Measurements from ENCODE around the gene ESRRG.
A peak's percentile ranks its signal among the peaks of the same experiment; 100 is the strongest.
"Not testable (repeated sequence)": the region's sequence is repeated elsewhere in the genome, so short reads cannot be mapped to it uniquely, and the experiment has no call there.

ESRRG gene

DNA sequence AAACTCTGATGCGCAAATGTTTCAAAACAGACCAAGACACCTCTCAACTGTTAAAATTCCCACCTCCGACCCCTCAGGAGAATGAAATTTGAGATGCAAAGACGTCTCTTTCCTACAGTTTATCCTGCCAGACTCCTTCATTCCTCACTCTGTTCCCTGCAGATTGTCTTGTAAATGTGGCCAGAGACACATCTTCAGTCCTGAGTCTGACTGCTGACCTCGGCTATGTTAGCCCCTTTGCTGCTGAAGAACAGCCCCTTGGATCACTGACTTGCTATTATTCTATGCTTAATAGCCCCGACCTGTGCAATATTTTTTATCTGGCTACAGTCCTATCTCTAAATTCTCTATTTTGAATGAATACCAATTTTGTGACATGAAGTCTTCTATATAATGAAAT, 16.6 kb upstream of the ESRRG start:
- no peaks in the 10 kb centered on the region for H3K36me3 ChIP-seq (ENCODE audit: insufficient read depth, low read length)
- H3K4me1 ChIP-seq (ENCODE audit: insufficient read depth, low read length): no peaks in the 10 kb centered on the region
- no peak overlapping the region for H3K27ac ChIP-seq (ENCODE audit: low read depth, low read length)
- H3K4me3 ChIP-seq (ENCODE audit: low read depth in 1 of 2, low read length in 2 of 2): no peak overlapping the region
- H3K27me3 ChIP-seq (ENCODE audit: control insufficient read depth in 1 of 2, insufficient read depth in 2 of 2, low read length in 2 of 2): no peaks in the 10 kb centered on the region
- no peaks in the 10 kb centered on the region for H3K9me3 ChIP-seq (ENCODE audit: low read length)
- H3K9ac ChIP-seq (ENCODE audit: low read length): no peak overlapping the region

DNA sequence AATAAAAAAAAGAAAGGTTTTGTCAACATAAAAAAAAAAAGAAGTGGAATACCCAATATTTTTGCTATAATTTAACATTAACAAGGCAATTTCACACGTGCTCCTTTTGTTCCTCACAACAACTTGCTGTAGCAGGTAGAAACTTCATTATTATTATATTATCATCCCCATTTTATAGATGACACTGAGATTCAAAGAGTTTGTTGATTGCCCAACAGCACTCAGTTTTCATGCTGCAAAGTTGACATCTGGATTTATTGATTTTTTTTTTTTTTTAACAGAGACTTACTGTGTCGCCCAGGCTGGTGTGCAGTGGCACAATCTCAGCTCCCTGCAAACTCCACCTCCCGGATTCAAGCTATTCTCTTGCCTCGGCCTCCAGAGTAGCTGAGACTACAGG, 8.9 kb upstream of the ESRRG start:
- Histone ChIP-seq H3K9me3 (ENCODE audit: low read length) (no peaks in the 10 kb centered on the region), H3K4me1 (ENCODE audit: insufficient read depth, low read length) (no peaks in the 10 kb centered on the region), H3K4me3 (ENCODE audit: low read depth in 1 of 2, low read length in 2 of 2) (no peak overlapping the region), H3K36me3 (ENCODE audit: insufficient read depth, low read length) (no peaks in the 10 kb centered on the region), H3K9ac (ENCODE audit: low read length) (no peak overlapping the region), H3K27me3 (ENCODE audit: control insufficient read depth in 1 of 2, insufficient read depth in 2 of 2, low read length in 2 of 2) (no peaks in the 10 kb centered on the region), H3K27ac (ENCODE audit: low read depth, low read length) (no peak overlapping the region)

DNA sequence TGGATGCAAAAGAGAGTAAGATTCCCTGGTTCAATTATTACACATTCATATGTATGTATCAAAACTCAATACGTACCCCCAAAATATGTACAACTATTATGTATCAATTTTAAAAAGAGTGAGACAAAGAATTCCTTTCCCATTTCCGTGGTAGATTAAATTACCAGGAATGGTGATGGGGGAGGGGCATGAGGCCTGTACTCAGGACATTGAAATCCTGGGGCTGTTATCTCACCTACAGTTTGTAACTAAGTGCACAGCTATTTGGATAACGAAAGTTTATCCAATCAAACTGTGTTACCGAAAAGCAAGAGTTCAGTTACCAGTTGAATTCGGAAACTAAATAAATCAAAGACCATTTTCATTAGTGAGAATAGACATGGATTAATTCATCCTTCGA, 8.3 kb upstream of the ESRRG start:
- H3K9ac ChIP-seq (ENCODE audit: low read length): no peak overlapping the region
- H3K36me3 ChIP-seq (ENCODE audit: insufficient read depth, low read length): no peaks in the 10 kb centered on the region

DNA sequence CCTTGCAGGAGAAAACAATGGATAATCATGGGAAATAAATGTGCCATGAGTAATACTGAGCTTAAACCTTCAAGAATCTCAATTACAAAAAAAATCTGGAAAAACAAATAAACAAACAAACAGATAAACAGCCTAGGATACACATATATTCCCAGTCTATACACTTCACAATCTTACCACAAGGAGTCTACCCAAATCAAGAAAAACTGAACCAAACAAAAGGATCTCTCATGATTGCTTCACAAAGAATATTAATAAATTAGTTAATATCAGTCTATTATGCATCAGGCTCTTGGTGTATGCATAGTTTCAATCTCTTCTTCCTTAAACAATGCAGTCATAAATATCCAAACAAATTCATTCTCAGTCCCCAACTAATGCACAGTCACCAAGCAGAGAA, 3.2 kb upstream of the ESRRG start:
- Histone ChIP-seq H3K4me3 (ENCODE audit: low read depth in 1 of 2, low read length in 2 of 2) (no peak overlapping the region), H3K27ac (ENCODE audit: low read depth, low read length) (no peak overlapping the region)

More for the DNA sequence above, 8.3 kb upstream of the ESRRG start:
- Histone ChIP-seq H3K9me3 (ENCODE audit: low read length) (no peaks in the 10 kb centered on the region), H3K4me3 (ENCODE audit: low read depth in 1 of 2, low read length in 2 of 2) (no peak overlapping the region), H3K27me3 (ENCODE audit: control insufficient read depth in 1 of 2, insufficient read depth in 2 of 2, low read length in 2 of 2) (no peaks in the 10 kb centered on the region), H3K4me1 (ENCODE audit: insufficient read depth, low read length) (no peaks in the 10 kb centered on the region), H3K27ac (ENCODE audit: low read depth, low read length) (no peak overlapping the region)

DNA sequence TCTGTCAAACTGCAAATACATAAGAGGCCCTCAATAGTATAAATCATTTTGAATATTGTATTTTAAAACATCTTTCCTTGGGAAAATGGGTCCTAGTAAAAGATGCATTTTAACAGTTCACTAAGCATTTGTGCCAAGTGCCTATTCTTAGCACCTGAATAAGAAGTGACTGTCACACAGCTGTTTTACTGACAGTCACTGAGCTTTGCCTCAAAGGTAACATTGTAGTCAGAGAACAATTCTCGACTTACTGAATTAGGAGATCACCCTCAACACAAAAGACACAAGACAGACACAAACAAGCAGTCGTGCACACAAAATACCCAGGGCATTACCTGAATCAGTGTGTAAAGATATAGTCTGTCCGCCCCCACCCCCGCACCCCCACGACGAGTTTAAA, 408 bp downstream of the ESRRG start:
- Histone ChIP-seq H3K4me3 (ENCODE audit: low read depth in 1 of 2, low read length in 2 of 2) (peak overlapping the region; percentile 58 to 79), H3K4me1 (ENCODE audit: insufficient read depth, low read length) (no peaks in the 10 kb centered on the region), H3K9ac (ENCODE audit: low read length) (no peak overlapping the region), H3K27ac (ENCODE audit: low read depth, low read length) (no peak overlapping the region), H3K9me3 (ENCODE audit: low read length) (no peaks in the 10 kb centered on the region), H3K27me3 (ENCODE audit: control insufficient read depth in 1 of 2, insufficient read depth in 2 of 2, low read length in 2 of 2) (no peaks in the 10 kb centered on the region), H3K36me3 (ENCODE audit: insufficient read depth, low read length) (no peaks in the 10 kb centered on the region)

More for the DNA sequence above, 3.2 kb upstream of the ESRRG start:
- no peak overlapping the region for H3K9ac ChIP-seq (ENCODE audit: low read length)
- H3K9me3 ChIP-seq (ENCODE audit: low read length): no peaks in the 10 kb centered on the region
- H3K4me1 ChIP-seq (ENCODE audit: insufficient read depth, low read length): no peaks in the 10 kb centered on the region
- H3K27me3 ChIP-seq (ENCODE audit: control insufficient read depth in 1 of 2, insufficient read depth in 2 of 2, low read length in 2 of 2): no peaks in the 10 kb centered on the region
- H3K36me3 ChIP-seq (ENCODE audit: insufficient read depth, low read length): no peaks in the 10 kb centered on the region

DNA sequence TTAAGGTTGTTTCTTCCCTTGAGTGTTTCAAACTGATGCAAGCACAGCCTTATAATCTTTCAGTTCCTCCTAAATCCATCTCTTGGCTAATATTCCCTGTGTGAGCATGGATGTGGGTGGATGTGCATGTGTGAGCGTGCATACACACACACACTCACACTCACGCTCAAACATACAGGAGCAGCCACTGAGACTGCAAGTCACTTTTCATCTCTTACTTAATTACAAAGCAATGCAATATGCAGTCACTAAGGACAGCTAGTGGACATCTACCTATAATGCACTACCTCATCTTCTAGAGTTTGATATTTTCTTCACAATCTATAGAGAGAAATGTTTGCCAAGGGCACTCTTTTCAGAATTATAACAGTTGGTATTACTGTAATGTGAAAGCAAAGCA, 1.4 kb downstream of the ESRRG start:
- no peaks in the 10 kb centered on the region for H3K36me3 ChIP-seq (ENCODE audit: insufficient read depth, low read length)
- H3K4me1 ChIP-seq (ENCODE audit: insufficient read depth, low read length): no peaks in the 10 kb centered on the region
- H3K9ac ChIP-seq (ENCODE audit: low read length): no peak overlapping the region
- no peak overlapping the region for H3K27ac ChIP-seq (ENCODE audit: low read depth, low read length)
- no peak overlapping the region for H3K4me3 ChIP-seq (ENCODE audit: low read depth in 1 of 2, low read length in 2 of 2)
- H3K9me3 ChIP-seq (ENCODE audit: low read length): no peaks in the 10 kb centered on the region
- H3K27me3 ChIP-seq (ENCODE audit: control insufficient read depth in 1 of 2, insufficient read depth in 2 of 2, low read length in 2 of 2): no peaks in the 10 kb centered on the region

DNA sequence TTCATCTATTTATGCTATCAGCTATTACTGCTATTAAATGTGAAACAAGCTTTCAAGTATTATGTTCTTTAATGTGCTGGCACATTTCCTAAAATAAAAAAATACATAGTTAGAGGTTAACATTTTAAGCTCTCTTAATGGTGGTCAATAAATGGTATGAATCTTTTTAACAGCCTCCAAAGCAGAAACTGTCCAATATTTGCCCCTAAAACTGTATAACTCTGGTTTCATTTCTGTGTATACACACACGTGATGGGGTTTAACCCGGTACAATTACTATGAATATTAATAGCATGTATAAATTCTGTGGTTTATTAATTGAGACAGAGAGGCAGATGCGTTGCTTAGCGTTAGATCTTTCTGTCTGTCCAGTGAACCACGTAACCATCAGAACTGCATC, 2.2 kb downstream of the ESRRG start:
- Histone ChIP-seq H3K36me3 (ENCODE audit: insufficient read depth, low read length) (no peaks in the 10 kb centered on the region), H3K27me3 (ENCODE audit: control insufficient read depth in 1 of 2, insufficient read depth in 2 of 2, low read length in 2 of 2) (no peaks in the 10 kb centered on the region), H3K27ac (ENCODE audit: low read depth, low read length) (no peak overlapping the region), H3K4me1 (ENCODE audit: insufficient read depth, low read length) (no peaks in the 10 kb centered on the region), H3K9ac (ENCODE audit: low read length) (no peak overlapping the region), H3K9me3 (ENCODE audit: low read length) (no peaks in the 10 kb centered on the region), H3K4me3 (ENCODE audit: low read depth in 1 of 2, low read length in 2 of 2) (no peak overlapping the region)

DNA sequence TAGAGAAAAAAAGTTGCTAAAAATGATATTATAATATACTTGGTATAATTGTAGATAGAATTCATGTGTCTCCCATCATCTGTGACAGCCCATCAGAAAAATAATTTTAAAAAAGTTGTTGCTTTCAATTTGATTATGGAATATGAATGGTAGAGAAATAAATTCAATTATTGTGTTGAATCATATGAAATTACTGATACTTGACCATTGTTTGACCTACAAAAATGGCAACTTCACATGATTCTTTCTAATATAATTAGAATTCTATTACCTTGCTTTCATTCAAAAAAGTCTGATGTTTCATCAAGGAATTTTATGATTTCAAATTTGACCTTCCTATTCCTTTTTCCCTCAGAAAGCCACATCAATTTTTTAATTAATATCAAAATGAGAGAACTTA, 11.5 kb downstream of the ESRRG start:
- no peaks in the 10 kb centered on the region for H3K9me3 ChIP-seq (ENCODE audit: low read length)
- no peaks in the 10 kb centered on the region for H3K36me3 ChIP-seq (ENCODE audit: insufficient read depth, low read length)
- H3K9ac ChIP-seq (ENCODE audit: low read length): no peak overlapping the region
- H3K4me1 ChIP-seq (ENCODE audit: insufficient read depth, low read length): no peaks in the 10 kb centered on the region
- no peak overlapping the region for H3K4me3 ChIP-seq (ENCODE audit: low read depth in 1 of 2, low read length in 2 of 2)
- no peak overlapping the region for H3K27ac ChIP-seq (ENCODE audit: low read depth, low read length)
- H3K27me3 ChIP-seq (ENCODE audit: control insufficient read depth in 1 of 2, insufficient read depth in 2 of 2, low read length in 2 of 2): no peaks in the 10 kb centered on the region

DNA sequence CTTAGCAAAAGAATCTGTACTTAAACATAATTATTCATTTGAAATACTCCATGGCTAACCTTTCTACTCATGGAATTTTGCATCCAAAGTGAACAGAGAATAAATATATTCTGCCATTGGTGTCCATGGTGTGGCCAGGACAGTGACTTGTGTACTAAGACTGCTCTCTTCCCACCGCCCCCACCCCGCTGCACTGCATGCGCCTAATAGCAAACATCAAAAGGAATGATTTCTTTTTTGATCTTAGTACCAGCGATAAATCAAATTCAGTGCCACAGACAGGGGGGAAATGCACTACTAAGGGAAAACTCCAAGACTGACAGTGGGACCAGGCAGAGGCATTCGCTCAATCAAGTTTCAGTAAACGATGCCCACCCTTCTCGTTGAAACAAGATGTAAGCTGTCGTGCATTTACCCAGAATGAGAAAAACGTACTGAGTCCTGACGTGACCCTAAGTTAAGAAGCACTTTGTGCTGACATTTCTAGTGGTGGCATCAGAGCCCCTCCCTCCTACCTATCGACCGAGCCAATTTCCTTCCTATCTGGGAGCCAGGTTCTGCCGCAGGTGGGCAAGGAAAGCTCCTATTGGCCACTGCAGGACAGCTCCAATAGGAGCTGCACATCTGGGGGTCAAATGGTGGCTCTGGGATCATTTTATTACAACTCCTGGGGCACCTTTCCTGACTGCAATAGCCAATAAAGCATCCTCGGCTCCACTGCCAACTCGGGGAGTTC, 12.5 kb downstream of the ESRRG start:
- Histone ChIP-seq H3K36me3 (ENCODE audit: insufficient read depth, low read length) (no peaks in the 10 kb centered on the region), H3K27me3 (ENCODE audit: control insufficient read depth in 1 of 2, insufficient read depth in 2 of 2, low read length in 2 of 2) (no peaks in the 10 kb centered on the region), H3K9me3 (ENCODE audit: low read length) (no peaks in the 10 kb centered on the region), H3K27ac (ENCODE audit: low read depth, low read length) (no peak overlapping the region), H3K4me3 (ENCODE audit: low read depth in 1 of 2, low read length in 2 of 2) (no peak overlapping the region), H3K9ac (ENCODE audit: low read length) (no peak overlapping the region), H3K4me1 (ENCODE audit: insufficient read depth, low read length) (no peaks in the 10 kb centered on the region)

DNA sequence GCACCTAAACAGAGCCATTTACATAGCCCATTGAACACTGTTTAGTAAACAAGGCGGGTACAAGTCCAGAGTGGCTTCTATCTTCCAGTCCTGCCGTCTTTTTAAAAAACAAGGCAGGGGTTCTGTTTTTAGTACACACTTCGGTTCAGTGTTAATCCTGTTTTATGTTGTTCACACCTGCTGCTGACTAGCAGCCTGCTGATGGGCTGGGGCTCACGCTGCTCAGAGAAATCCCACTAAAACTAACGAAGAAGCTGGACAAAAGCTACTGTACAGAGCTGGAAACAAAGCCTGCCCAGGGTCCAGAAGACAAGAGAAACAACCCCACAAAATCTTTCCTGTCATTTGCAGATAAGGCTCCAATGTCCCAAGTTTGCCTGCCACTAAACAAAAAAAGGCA, 13.2 kb downstream of the ESRRG start:
- H3K4me1 ChIP-seq (ENCODE audit: insufficient read depth, low read length): no peaks in the 10 kb centered on the region
- H3K36me3 ChIP-seq (ENCODE audit: insufficient read depth, low read length): no peaks in the 10 kb centered on the region
- H3K27me3 ChIP-seq (ENCODE audit: control insufficient read depth in 1 of 2, insufficient read depth in 2 of 2, low read length in 2 of 2): no peaks in the 10 kb centered on the region
- H3K4me3 ChIP-seq (ENCODE audit: low read depth in 1 of 2, low read length in 2 of 2): no peak overlapping the region
- H3K9me3 ChIP-seq (ENCODE audit: low read length): no peaks in the 10 kb centered on the region
- H3K9ac ChIP-seq (ENCODE audit: low read length): no peak overlapping the region
- H3K27ac ChIP-seq (ENCODE audit: low read depth, low read length): no peak overlapping the region

DNA sequence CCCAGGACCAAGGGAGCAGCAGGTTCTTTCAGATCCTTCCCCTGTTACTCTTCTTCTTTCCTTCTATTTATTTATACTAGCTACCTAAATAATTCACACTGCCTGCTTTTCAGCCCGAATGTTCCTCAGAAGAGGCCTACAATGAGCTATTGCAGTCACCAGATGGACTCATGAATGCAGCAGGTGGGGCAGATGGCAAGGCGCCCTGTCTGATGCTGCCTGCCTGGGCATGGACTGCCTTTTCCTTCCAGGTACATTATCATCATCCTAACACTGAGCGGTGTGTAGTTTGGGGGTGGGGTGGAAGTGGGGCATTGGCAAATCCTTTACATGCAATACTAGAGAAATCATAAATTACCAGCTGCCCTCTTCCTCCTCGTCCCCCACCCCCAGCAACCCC, 17.6 kb downstream of the ESRRG start:
- no peaks in the 10 kb centered on the region for H3K9me3 ChIP-seq (ENCODE audit: low read length)
- H3K27me3 ChIP-seq (ENCODE audit: control insufficient read depth in 1 of 2, insufficient read depth in 2 of 2, low read length in 2 of 2): no peaks in the 10 kb centered on the region
- no peak overlapping the region for H3K4me3 ChIP-seq (ENCODE audit: low read depth in 1 of 2, low read length in 2 of 2)
- no peaks in the 10 kb centered on the region for H3K4me1 ChIP-seq (ENCODE audit: insufficient read depth, low read length)
- H3K9ac ChIP-seq (ENCODE audit: low read length): no peak overlapping the region
- H3K36me3 ChIP-seq (ENCODE audit: insufficient read depth, low read length): no peaks in the 10 kb centered on the region
- no peak overlapping the region for H3K27ac ChIP-seq (ENCODE audit: low read depth, low read length)

DNA sequence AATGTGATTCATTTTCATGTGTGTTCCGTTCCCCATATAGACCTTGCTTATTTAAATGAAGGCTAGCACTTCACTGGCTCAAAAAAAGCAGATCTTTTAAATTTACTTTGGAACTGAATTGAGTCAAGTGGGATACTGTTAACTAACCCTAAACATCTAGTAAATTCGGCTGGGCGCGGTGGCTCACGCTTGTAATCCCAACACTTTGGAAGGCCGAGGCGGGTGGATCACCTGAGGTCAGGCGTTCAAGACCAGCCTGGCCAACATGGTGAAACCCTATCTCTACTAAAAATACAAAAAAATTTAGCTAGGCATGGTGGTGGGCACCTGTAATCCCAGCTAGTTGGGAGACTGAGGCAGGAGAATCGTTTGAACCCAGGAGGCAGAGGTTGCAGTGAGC, 19.2 kb downstream of the ESRRG start:
- H3K27ac ChIP-seq (ENCODE audit: low read depth, low read length); H3K4me3 ChIP-seq (ENCODE audit: low read depth in 1 of 2, low read length in 2 of 2); H3K27me3 ChIP-seq (ENCODE audit: control insufficient read depth in 1 of 2, insufficient read depth in 2 of 2, low read length in 2 of 2); H3K36me3 ChIP-seq (ENCODE audit: insufficient read depth, low read length); H3K9me3 ChIP-seq (ENCODE audit: low read length); H3K4me1 ChIP-seq (ENCODE audit: insufficient read depth, low read length); H3K9ac ChIP-seq (ENCODE audit: low read length): not testable (repeated sequence)

Measured in muscle layer of colon (tissue), 2 donors.